Stimulated activated CD8-positive, alpha-beta memory T cell treated with anti-CD3 and anti-CD28 coated beads, Interleukin-15, amount 100 ng/mL, for 1 hour (primary cell): ENCODE measurements around the gene TPPP3.
"Not testable (repeated sequence)": the region's sequence is repeated elsewhere in the genome, so short reads cannot be mapped to it uniquely, and the experiment has no call there.

Experiments
- DNase-seq: peaks from one replicate; pipeline ENCODE4 v3.0.0-alpha.2; 2020; ENCODE audit warnings: low read depth

Gene TPPP3

DNA sequence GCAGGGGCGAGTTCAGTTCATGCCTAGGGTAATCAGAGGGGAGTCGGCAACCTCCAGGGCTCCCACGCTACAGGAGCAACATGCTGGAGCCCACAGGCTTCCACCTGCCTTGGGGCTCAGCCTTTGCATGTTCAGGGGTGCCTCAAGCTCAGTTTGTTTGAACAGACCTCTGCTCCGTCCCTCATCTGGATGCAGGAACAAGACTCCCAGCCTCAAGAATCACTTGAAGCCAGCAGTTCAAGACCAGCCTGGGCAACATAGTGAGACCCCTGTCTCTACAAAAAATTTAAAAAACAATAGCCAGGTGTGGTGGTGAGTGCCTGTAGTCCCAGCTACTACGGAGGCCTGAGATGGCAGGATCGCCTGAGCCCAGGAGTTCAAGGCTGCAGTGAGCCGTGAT lies 32.7 kb upstream of the TPPP3 start:
- DNase-seq = no peak

DNA sequence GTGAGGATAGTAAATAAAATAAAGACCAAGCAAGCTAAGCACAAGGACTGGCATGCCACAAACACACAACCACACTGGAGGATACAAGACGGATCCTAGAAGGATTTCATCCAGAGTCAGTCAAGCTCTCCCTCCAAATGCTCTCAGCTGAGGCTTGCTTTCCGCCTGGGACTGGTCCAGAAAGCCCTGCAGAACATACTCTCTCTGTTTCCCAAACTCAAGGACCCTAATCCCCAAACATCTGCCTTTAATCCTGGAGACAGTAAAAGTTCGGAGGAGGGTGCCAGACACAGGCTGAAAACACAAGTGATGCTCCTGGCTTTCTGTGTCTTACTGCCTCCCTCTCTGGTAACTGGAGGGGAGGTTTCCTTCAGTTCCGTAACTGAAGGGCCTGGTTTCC lies 32.3 kb upstream of the TPPP3 start:
- DNase-seq = no peak

DNA sequence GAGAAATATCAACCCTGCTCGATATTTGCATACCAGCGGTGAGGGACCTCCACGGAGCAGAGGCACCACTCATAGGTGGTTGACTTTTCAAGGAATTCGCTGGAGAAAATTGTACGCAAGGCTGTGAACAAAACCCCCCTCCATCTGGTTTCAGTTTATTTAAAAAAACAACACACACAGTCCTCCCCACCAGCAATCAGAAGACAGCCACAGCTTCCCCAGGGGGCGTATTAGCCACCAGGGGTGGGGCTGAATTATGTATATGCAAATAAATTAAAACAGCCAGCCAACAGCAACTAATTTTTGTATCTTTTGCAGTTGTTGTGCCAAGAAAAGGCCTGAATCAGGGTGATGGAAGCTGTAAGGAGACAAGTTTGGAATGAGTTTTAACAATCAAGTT lies 31.8 kb upstream of the TPPP3 start:
- DNase-seq = no peak

- no peak for DNase-seq
Measured at GRCh38 chr16:67424261-67424615, 30.9 kb upstream of the TPPP3 start.

GRCh38 chr16:67423611-67424260 lies 30.4 kb upstream of the TPPP3 start:
- DNase-seq = no peak

- DNase-seq = no peak
Measured at GRCh38 chr16:67423015-67423414, 29.7 kb upstream of the TPPP3 start.

DNA sequence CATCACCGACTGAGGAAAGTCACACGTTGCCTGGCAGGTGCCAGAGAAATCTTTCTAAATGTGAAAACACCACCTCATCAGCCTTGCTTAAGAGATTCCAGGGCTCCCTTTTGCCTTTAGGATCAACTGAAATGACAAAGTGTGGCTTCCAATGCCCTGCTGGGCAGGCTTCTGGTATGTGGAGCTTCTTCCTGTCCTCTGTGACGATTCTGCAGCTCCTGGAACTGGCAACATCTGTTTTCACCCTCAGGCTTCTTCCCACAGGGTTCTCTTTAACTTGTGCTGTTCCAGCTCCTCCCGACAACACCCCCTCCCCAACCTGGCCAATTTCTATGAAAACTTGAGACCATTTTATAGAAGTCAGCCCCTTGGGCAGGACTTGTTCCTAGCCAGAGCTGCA lies 27.7 kb upstream of the TPPP3 start:
- no peak for DNase-seq

- DNase-seq = no peak
Measured at GRCh38 chr16:67419931-67420330, 26.6 kb upstream of the TPPP3 start.

- no peak for DNase-seq
Measured at GRCh38 chr16:67419502-67419901, 26.2 kb upstream of the TPPP3 start.

DNA sequence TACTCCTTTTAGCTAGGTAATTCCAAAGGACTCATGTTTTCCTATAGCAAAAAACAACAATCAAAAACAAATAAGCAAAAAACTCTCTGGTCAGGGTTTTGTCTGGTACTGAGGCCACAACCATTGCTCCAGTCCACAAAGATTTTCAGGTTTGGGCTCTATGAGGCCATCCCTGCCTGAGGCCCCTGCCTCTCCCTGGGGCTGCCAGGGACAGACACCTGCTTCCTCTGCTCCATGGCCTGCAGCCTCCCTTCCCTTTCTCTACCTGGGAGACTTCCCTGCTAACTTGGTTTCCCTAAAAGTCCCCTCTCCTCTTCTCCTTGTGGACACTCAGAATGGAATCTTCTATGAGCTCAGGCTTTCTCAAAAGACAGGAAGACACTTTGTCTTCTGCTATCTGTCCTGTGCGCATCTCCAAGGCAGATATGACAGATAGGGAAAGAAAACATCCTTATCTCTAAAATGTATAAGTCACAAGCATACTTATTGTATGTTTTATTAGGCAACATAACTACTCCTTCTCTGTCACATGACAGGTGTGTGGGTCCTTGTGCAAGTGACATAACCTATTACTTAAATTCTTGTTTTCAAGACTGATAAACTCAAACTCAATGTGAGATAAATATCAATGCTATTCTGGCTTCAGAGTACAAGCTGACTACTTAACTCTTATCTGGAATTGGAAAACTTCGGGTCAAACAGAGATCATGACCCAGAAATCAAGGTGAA lies 24.2 kb upstream of the TPPP3 start:
- no peak for DNase-seq

DNA sequence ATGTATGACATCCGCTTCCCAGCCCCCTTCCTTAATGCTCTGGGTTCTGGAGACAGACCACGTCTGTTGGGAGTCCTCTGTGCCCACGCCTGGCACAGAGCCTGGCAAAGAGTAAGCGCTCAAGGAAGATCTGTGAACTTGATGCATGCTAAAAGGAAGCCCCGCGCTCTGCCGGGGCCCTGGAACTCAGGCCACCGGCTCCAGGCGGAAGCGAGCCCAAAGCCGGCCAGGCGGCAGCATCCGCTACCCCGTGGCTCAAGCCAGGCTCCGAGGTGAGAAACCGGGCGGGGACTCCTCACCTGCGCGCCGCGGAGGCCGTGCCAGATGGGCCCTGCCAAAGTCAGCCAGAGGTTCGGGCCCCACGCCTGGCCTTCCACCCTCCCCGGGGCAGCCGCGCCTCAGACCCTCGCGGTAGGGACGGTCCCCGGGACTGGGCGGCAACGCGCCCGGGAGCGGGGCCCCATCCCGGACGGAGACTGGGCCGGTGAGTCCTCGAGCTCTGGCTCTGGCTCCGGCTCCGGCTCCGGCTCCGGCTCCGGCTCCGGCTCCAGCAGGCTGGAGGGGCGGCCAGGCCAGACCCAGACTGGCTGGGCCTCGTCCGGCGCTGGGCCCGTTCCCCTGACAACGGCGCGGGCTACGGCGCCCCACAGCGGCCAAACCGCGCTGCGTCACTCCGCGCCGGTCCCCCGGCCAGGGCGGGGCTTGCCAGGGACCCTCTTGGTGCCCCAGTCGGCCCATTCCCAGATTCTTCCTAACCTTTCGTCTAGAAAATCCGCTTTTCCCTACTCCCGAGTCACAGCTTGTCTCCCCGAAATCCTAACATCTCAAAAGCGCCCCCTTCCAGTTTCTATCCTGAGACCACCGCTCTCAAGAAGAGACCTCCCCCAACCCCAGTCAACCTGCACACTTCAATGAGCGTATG lies 22.8 kb upstream of the TPPP3 start, which contains the start of gene ZDHHC1:
TSS of gene ZDHHC1 (minus strand) at position 606 of the 922 bp plus-strand sequence. CDS start 8,702 bp downstream, outside the sequence.
- DNase-seq = no peak

DNA sequence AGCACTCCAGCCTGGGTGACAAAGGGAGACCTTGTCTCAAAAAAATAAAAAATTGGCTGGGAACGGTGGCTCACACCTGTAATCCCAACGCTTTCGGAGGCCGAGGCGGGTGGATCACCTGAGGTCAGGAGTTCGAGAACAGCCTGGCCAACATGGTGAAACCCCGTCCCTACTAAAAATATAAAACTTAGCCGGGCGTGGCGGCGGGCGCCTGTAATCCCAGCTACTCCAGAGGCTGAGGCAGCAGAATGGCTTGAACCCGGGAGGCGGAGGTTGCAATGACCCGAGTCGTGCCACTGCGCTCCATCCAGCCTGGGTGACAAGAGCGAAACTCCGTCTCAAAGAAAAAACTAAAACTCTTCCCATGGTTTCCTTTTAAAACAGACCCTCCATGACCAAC lies 22.1 kb upstream of the TPPP3 start:
- not testable (repeated sequence) for DNase-seq

- no peak for DNase-seq
Measured at GRCh38 chr16:67413978-67414911, 20.9 kb upstream of the TPPP3 start.

- DNase-seq = no peak
Measured at GRCh38 chr16:67412294-67412693, 19.0 kb upstream of the TPPP3 start.

- no peak for DNase-seq
Measured at GRCh38 chr16:67411339-67411738, 18.0 kb upstream of the TPPP3 start.

DNA sequence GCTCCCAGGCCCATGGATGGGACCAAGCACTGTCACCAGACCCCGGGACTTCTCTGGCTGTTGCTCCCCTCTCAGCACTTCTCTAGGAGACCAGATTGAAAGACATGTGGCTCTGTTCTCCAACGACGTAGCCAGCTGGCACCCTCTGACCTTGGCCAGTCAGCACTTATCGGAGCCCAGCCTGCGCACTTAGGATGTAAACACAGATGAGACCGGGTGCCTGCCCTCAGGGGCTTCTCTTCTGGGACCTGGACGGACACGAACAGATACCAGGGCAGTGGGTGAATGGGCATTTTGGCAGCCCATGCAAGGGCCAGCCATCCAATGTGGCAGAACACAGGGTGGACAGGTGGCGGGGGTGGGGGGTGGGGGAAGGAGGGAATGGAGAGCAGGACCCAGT lies 16.3 kb upstream of the TPPP3 start:
- DNase-seq = no peak

DNA sequence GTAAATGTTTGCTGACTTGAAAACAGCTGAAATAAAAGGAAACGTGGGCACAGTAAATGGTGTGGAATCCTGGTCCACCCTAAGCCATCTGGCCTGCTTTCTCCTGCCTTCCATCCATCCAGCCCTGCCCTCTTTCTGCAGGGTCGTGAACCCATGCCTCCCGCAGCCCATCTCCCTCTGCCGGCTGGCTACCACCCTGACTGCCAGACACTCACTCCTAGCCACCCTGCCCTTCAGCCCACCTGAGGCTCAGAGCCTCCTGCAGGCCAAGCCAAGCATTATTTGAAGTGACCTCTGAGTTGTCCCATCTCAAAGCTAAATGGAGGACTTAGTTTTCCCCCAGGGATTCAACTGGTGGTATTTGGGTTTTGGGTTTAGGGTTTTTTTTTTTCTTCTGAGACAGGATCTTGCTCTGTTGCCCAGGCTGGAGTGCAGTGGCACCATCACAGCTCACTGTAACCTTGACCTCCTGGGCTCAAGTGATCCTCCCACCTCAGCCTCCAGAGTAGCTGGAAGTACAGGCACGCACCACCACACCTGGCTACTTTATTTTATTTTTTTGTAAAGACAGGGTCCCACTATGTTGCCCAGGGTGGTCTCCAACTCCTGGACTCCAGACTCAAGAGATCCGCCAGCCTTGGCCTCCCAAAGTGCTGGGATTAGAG lies 14.6 kb upstream of the TPPP3 start:
- DNase-seq = no peak

DNA sequence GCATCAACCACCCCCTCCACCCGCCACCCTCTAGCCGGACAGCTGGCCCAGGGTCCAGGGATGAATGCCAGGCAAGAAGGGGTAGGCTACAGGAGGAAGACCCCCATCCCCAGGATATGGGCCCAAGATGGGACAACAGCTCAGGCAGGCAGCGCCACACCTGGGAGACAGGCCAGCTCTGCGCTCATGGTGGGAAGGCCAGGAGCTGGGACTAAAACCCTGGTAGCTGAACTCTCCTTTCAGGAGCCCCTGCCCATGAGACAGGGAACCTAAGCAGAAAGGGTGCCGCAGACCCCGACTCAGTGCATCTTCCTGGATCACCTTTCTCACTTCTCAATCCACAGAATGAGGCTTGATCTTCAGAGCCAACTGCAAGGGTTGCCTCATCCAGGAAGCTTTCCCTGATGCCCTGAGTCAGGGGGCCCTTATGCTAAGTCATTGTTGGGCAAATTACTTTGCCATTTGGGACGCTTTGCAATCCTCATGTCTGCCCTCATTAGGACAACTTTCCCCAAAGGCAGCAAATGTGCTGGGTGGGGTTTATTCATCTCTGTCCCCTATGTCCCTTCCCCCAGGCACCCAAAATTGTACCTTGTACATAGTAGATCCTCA lies 14.0 kb upstream of the TPPP3 start:
- no peak for DNase-seq

DNA sequence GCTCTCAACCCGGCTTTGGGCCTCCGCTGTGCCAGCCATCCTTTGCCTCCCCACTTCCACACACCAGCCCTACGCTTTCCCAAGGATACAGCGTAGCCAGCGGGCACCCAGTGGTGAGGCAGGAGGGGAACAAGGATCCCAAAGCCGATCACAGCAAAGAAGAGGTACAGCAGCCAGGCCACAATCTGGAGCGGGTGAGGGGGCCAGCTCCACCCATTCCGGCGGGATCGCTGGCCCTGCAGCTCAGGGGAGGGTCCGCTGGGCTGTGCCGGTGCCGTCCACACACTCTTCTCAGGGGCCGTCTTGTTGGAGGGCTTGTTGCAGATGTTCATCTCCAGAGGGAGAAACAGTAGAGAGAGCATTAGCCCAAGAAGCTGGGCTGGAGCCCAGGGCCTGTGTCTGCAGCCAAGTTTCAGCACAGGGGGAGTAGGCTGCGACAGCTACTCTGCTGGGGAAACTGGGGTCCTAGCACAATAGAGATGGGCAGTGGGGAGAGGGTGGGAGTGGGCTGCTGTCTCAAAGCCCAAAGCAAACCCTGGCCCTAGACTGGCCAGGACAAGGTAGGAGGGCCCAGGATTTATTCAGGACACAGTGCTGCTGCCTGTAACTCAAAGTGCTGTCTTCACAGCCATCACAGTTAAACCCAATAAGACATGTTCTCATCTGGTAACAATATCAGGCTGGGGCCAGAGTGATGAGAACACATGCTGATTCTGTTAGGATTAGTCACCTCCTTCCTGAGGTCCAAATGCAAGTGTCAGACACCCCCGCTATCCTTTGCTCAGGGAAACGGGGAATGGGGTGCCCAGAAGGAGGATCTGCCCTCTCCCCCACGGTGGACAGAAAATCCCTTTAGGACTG lies 13.0 kb upstream of the TPPP3 start:
- DNase-seq = no peak

DNA sequence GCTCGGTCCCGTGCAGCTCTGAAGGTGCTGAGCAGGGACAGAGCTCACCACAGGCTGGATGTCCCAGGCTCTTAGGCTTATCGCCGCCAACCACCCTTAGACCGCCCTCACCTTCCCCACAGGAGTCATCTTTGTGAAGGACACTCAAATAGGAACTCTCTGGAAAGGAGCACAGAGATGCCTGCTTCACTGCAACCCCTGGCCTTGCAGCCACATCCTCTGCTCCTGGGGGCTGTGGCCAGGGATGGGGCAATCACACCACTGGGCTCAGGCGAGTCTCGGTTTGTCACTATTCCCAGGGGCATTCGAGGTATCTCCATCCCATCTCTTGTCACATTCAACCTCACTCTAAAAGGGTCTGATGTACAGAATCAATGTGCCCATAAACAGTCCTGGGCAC lies 12.0 kb upstream of the TPPP3 start:
- DNase-seq = no peak
